Adrenal gland (tissue), 5 donors: ENCODE measurements around the gene KHK.

Experiments used
- POLR2A ChIP-seq, 2 donors: fragments of 450-650 bp; IDR thresholded peaks; one replicate each; pipeline ENCODE4 v1.6.1; 2017; ENCODE audit warnings: antibody characterized with exemption in 2 of 2, mild to moderate bottlenecking in 2 of 2, moderate library complexity in 1 of 2
- TF ChIP-seq, protein P1 (sequence below), 6 experiments: fragments of 450-650 bp in 4 of 6; fragments of 200-600 bp in 2 of 6; sonication (generic) in 1 of 6; IDR thresholded peaks; 1 replicate in 5 of 6; 2 replicates in 1 of 6; pipeline versions ENCODE4 v1.5.1 to v1.8.0; 2016 to 2021; ENCODE audit warnings: antibody characterized with exemption in 6 of 6, mild to moderate bottlenecking in 2 of 6, moderate library complexity in 1 of 6
- donor health status: DM: no; HTN: no; CAD: no.

DNA sequence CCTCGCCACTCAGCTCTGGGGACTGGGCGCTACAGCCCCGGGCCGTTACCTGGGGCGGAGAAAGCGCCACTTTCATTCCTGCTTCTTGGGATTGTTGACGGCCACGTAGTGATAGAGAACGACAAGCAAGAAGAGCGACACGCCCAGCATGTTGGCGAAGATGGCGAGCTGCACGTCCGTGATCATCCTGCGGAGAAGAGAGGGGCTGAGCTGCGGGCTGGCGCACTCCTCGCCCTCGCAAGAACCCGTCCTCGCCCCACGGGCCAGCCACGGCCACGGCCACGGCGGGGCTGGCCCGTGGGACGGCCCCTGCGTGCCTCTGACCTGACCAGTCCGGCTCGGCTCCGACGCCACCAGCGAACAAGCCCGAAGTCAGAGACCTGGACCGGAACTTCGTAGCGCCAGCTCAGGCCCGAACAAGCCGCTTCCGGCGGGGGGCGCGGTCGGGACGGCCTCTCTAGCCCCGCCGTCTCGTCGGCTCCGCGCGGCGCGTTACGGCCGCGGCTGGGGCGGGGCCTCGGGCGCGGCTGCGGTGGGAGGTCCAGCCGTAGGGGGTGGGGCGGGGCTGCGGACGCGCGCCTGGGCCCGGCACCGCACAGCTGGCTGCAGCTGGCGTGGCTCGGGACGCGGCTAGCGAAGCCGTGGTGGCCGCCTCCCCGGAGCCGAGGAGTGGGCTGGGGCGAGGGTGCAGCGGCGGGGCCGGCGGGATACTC is 15.1 kb upstream of the KHK start, which contains the start of gene OST4:
- TF ChIP-seq, protein P1, sequence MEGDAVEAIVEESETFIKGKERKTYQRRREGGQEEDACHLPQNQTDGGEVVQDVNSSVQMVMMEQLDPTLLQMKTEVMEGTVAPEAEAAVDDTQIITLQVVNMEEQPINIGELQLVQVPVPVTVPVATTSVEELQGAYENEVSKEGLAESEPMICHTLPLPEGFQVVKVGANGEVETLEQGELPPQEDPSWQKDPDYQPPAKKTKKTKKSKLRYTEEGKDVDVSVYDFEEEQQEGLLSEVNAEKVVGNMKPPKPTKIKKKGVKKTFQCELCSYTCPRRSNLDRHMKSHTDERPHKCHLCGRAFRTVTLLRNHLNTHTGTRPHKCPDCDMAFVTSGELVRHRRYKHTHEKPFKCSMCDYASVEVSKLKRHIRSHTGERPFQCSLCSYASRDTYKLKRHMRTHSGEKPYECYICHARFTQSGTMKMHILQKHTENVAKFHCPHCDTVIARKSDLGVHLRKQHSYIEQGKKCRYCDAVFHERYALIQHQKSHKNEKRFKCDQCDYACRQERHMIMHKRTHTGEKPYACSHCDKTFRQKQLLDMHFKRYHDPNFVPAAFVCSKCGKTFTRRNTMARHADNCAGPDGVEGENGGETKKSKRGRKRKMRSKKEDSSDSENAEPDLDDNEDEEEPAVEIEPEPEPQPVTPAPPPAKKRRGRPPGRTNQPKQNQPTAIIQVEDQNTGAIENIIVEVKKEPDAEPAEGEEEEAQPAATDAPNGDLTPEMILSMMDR (IDR thresholded peaks at IDR 0.05), result peak in 1 of 6 experiments; percentile 3
- peak; percentile 63 to 90 for TF ChIP-seq POLR2A (IDR thresholded peaks at IDR 0.05)
